Measurements from ENCODE around the gene EPS8L3. TPM values are rescaled to one million over a fixed set of nuclear protein-coding genes. Genes with fewer than 3 reads are reported as not detected.

EPS8L3 gene
- total and polyA plus RNA-seq, 2 donors (not counting 3 experiments of a cell fraction or from before 2014, with no cell fraction given): not detected

DNA sequence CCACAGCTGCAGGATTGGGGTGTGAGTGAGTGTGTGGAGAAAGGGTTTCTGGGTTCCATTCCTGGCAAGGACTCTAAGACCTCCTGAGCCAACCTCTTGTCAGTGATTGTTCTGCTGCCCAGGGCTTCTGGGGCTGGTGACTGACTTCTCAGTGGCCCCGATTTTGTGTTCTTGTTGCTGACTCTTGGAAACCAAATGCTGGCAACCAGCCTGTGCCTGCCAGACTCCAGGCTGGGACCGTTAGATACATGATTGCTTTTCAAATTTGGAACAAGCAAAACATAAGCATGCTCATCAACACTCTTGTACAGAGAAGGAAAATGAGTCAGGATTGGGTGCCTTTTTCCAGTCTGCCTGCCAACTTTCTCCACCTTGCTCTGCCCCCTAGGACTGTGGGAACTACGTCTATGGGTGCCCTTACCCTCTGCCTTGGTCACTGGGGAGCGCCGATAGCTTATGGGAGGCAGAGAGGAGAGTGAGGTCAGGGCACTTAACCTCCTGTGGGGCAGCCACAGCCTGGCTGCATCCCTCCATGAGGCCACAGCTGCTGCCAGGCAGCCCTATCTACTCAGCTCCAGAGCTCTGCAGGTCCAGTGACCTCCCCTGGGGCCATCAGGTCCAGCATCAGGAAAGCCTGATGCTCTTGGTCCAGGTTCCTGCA is 39.3 kb upstream of the EPS8L3 start:
- no TSS peak for BruUV-seq (replicated peaks)
- Histone ChIP-seq H4K20me1 (replicated peaks; ENCODE audit: control insufficient read depth, extremely low read depth, insufficient read depth, low read length) (no peaks in the 10 kb centered on the region), H3K27ac (ENCODE audit: insufficient read depth, low read depth, low read length) (no peak overlapping the region), H3K79me2 (ENCODE audit: control insufficient read depth, insufficient read depth, low read length) (no peaks in the 10 kb centered on the region), H3K9me1 (replicated peaks; ENCODE audit: control insufficient read depth, extremely low read depth, insufficient read depth, low read length) (no peaks in the 10 kb centered on the region), H3K4me3 (replicated peaks in 1 of 3; ENCODE audit: insufficient read depth in 1 of 3, low read depth in 1 of 3, low read length in 3 of 3) (no peak overlapping the region), H3K4me1 (ENCODE audit: control insufficient read depth, extremely low read depth, insufficient read depth, low read length) (no peaks in the 10 kb centered on the region), H3K36me3 (ENCODE audit: control insufficient read depth in 2 of 2, extremely low read depth in 1 of 2, insufficient read depth in 2 of 2, low read length in 2 of 2) (no peaks in the 10 kb centered on the region), H3K27me3 (ENCODE audit: control insufficient read depth in 2 of 2, insufficient read depth in 2 of 2, low read length in 2 of 2) (peaks cover 0 to 2% of the 10 kb centered on the region in 2 experiments), H3K4me2 (ENCODE audit: insufficient read depth, low read length) (no peak overlapping the region), H2AFZ (ENCODE audit: low read depth, low read length) (no peak overlapping the region), H3K9ac (replicated peaks; ENCODE audit: extremely low read depth, insufficient read depth, low read length) (no peak overlapping the region), H3K9me3 (replicated peaks; ENCODE audit: control insufficient read depth, insufficient read depth, low read length) (no peaks in the 10 kb centered on the region)
- DNase-seq (ENCODE audit: low read depth, low spot score) (peak; percentile 29), FAIRE-seq (no peak)
- intact Hi-C loops (cut with micrococcal nuclease): no loop called here
- ChIA-PET POLR2A (no interaction called here), CTCF (interaction anchor here (2.7 to 3.7 kb wide), 2 partner anchors 11 to 182 kb away, joined by 14 to 26 read pairs; partner anchors contain the start of gene AHCYL1)
- no peak for TF ChIP-seq POLR2AphosphoS5 (IDR thresholded peaks at IDR 0.05; ENCODE audit: insufficient read depth, low read depth, low read length)
- TF ChIP-seq EZH2 (IDR thresholded peaks at IDR 0.05; ENCODE audit: borderline replicate concordance, low read depth, low read length, severe bottlenecking): no peak
- TF ChIP-seq POLR2A (IDR thresholded peaks at IDR 0.05; ENCODE audit: low read depth, low read length): no peak
- no peak for TF ChIP-seq MYC (IDR thresholded peaks at IDR 0.05; ENCODE audit: low read depth, low read length)
- TF ChIP-seq FOS (IDR thresholded peaks at IDR 0.05; ENCODE audit: borderline replicate concordance, insufficient read depth, low read length): no peak
- TF ChIP-seq GATA2 (IDR thresholded peaks at IDR 0.05; ENCODE audit: insufficient read depth, insufficient read length, low read depth, low read length): no peak
- TF ChIP-seq, protein P1, sequence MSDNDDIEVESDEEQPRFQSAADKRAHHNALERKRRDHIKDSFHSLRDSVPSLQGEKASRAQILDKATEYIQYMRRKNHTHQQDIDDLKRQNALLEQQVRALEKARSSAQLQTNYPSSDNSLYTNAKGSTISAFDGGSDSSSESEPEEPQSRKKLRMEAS (IDR thresholded peaks at IDR 0.05; ENCODE audit: insufficient read depth, insufficient read length): no peak
- no peak for TF ChIP-seq JUN (IDR thresholded peaks at IDR 0.05; ENCODE audit: borderline replicate concordance, insufficient read depth, insufficient read length, low read depth)
- dilution Hi-C loops (cut with MboI; ENCODE audit: extremely low pct_ligation_motif_present, low sequenced_read_pairs): no loop called here

All from endothelial cell of umbilical vein (primary cell).